B cell (primary cell): ENCODE data around the gene HJV. TPM values are rescaled to one million over a fixed set of nuclear protein-coding genes. Genes with fewer than 3 reads are reported as not detected.

Experiments used
- ATAC-seq: fragments of 200-7000 bp; cut with Tn5 transposase; one replicate; pipeline ENCODE4 v1.10.0; 2021; ENCODE audit warnings: low read depth, mild to moderate bottlenecking, moderate number of reproducible peaks, moderate library complexity
- CTCF ChIA-PET: fragments of 350-600 bp; sonication (Branson Sonifier 250); formaldehyde crosslinking; loops from one replicate; lab custom pipeline; 2021; ENCODE audit warnings: antibody characterized with exemption, inconsistent platforms; lab: Charles Lee
- POLR2A ChIA-PET: fragments of 350-600 bp; sonication (Branson Sonifier 250); formaldehyde crosslinking; loops from one replicate; lab custom pipeline; 2021; ENCODE audit warnings: antibody characterized with exemption; lab: Charles Lee
- DNase-seq: peaks from one replicate; pipeline ENCODE4 v3.0.0; 2013
- H2AFZ ChIP-seq: 2 replicates; pipeline ENCODE4 v1.6.1; 2012; ENCODE audit warnings: mild to moderate bottlenecking, low read depth, low read length; ENCODE audit not compliant: insufficient read depth, poor library complexity, severe bottlenecking
- H3K27ac ChIP-seq, 2 donors: 1 replicate in 1 of 2; 2 replicates in 1 of 2; pipeline ENCODE4 v1.5.1; 2012 to 2013; ENCODE audit warnings: low read length in 2 of 2, mild to moderate bottlenecking in 2 of 2, moderate library complexity in 1 of 2
- H3K27me3 ChIP-seq, 4 experiments: fragments of 200-600 bp in 1 of 4; sonication (generic) in 1 of 4; replicated peaks in 1 of 4; 1 replicate in 2 of 4; 2 replicates in 2 of 4; pipeline versions ENCODE4 v1.6.1 to v1.7.0; 2013 to 2016; ENCODE audit warnings: low read length in 3 of 4, mild to moderate bottlenecking in 2 of 4, mixed read lengths in 1 of 4, moderate library complexity in 1 of 4; ENCODE audit not compliant: insufficient read depth in 4 of 4, control insufficient read depth in 3 of 4; ENCODE audit errors: control extremely low read depth in 1 of 4
- H3K36me3 ChIP-seq, 2 experiments: replicated peaks in 1 of 2; 1 replicate in 1 of 2; 2 replicates in 1 of 2; pipeline versions ENCODE4 v1.6.1 to v1.7.1; 2013; ENCODE audit warnings: low read length in 1 of 2; ENCODE audit not compliant: insufficient read depth in 2 of 2, control insufficient read depth in 1 of 2; ENCODE audit errors: control extremely low read depth in 1 of 2, extremely low read depth in 1 of 2
- H3K4me1 ChIP-seq, 2 donors: fragments of 200-600 bp in 1 of 2; sonication (generic) in 1 of 2; 1 replicate in 1 of 2; 2 replicates in 1 of 2; pipeline versions ENCODE4 v1.5.1 to v1.6.1; 2013 to 2017; ENCODE audit warnings: low read length in 2 of 2; ENCODE audit not compliant: control insufficient read depth in 2 of 2, insufficient read depth in 2 of 2
- H3K4me2 ChIP-seq: replicated peaks from 2 replicates; pipeline ENCODE3; 2012; ENCODE audit warnings: mild to moderate bottlenecking, low read depth, low read length; ENCODE audit not compliant: poor library complexity, severe bottlenecking
- H3K4me3 ChIP-seq, 5 experiments: fragments of 200-600 bp in 1 of 5; sonication (generic) in 1 of 5; 1 replicate in 3 of 5; 2 replicates in 2 of 5; pipeline versions ENCODE4 v1.5.1 to v1.7.0; 2011 to 2016; ENCODE audit warnings: low read length in 4 of 5, mild to moderate bottlenecking in 4 of 5, low read depth in 2 of 5, control low read depth in 1 of 5, moderate library complexity in 1 of 5; ENCODE audit not compliant: insufficient read depth in 1 of 5; ENCODE audit errors: control extremely low read depth in 1 of 5, extremely low read depth in 1 of 5
- H3K79me2 ChIP-seq: fragments of 200-600 bp; sonication (generic); one replicate; pipeline ENCODE4 v1.6.0; 2016; ENCODE audit warnings: low read length; ENCODE audit not compliant: control insufficient read depth, insufficient read depth
- H3K9ac ChIP-seq: fragments of 200-600 bp; sonication (generic); 2 replicates; pipeline ENCODE4 v1.6.1; 2017; ENCODE audit warnings: mild to moderate bottlenecking, low read length, moderate library complexity
- H3K9me3 ChIP-seq, 3 donors: one replicate each; pipeline versions ENCODE4 v1.6.1 to v1.7.1; 2013; ENCODE audit warnings: low read length in 2 of 3; ENCODE audit not compliant: control insufficient read depth in 2 of 3, insufficient read depth in 1 of 3; ENCODE audit errors: control extremely low read depth in 1 of 3
- H4K20me1 ChIP-seq: 2 replicates; pipeline ENCODE4 v1.6.0; 2012; ENCODE audit warnings: mild to moderate bottlenecking, low read length; ENCODE audit not compliant: insufficient read depth, control insufficient read depth, poor library complexity, severe bottlenecking
- H3K27ac Mint-ChIP-seq: one replicate; pipeline ENCODE4 v1.8.0; 2021; ENCODE audit warnings: mixed read lengths
- H3K27me3 Mint-ChIP-seq: one replicate; pipeline ENCODE4 v1.8.0; 2021; ENCODE audit warnings: mixed read lengths
- H3K4me1 Mint-ChIP-seq: one replicate; pipeline ENCODE4 v1.8.0; 2021; ENCODE audit warnings: mixed read lengths
- H3K4me3 Mint-ChIP-seq: one replicate; pipeline ENCODE4 v1.8.0; 2021; ENCODE audit warnings: mixed read lengths
- H3K9me3 Mint-ChIP-seq: one replicate; pipeline ENCODE4 v1.8.0; 2022; ENCODE audit warnings: mixed read lengths; ENCODE audit not compliant: insufficient read depth
- EZH2 ChIP-seq: IDR thresholded peaks from 2 replicates; pipeline ENCODE4 v1.6.1; 2012; ENCODE audit warnings: borderline replicate concordance, low read depth, mild to moderate bottlenecking, moderate library complexity, low read length; ENCODE audit not compliant: insufficient read depth, poor library complexity, severe bottlenecking
- WGBS: methylation state at CpG from one replicate; pipeline ENCODE4 v1.1.5; 2013; ENCODE audit warnings: missing lambda C conversion rate; ENCODE audit not compliant: insufficient coverage; 5-methylcytosine and 5-hydroxymethylcytosine counted together
- intact Hi-C: fragments of 100-400 bp; cut with micrococcal nuclease; formaldehyde crosslinking; loops from one replicate; pipeline ENCODE4 v1.10.0; 2022
- polyA plus RNA-seq: library from polyadenylated mRNA; depleted of rRNA; stranded (reverse); fragments of >200 nt; gene quantifications from 2 replicates; pipeline ENCODE4 v1.2.3, GENCODE V29; 2012
- total RNA-seq, 2 donors: library from RNA; stranded (reverse); fragments of 120-200 nt in 1 of 2; gene quantifications; 1 replicate in 1 of 2; 2 replicates in 1 of 2; pipeline versions ENCODE4 v1.2.3 to v1.2.4, GENCODE V29; 2013 to 2022
- TF ChIP-seq, protein P1 (sequence below): fragments of 200-600 bp; IDR thresholded peaks from one replicate; pipeline ENCODE4 v1.8.0; 2022; ENCODE audit warnings: antibody characterized with exemption, mild to moderate bottlenecking

HJV gene
- total and polyA plus RNA-seq, 2 donors (not counting 1 experiment from before 2014, with no cell fraction given) = not detected

DNA sequence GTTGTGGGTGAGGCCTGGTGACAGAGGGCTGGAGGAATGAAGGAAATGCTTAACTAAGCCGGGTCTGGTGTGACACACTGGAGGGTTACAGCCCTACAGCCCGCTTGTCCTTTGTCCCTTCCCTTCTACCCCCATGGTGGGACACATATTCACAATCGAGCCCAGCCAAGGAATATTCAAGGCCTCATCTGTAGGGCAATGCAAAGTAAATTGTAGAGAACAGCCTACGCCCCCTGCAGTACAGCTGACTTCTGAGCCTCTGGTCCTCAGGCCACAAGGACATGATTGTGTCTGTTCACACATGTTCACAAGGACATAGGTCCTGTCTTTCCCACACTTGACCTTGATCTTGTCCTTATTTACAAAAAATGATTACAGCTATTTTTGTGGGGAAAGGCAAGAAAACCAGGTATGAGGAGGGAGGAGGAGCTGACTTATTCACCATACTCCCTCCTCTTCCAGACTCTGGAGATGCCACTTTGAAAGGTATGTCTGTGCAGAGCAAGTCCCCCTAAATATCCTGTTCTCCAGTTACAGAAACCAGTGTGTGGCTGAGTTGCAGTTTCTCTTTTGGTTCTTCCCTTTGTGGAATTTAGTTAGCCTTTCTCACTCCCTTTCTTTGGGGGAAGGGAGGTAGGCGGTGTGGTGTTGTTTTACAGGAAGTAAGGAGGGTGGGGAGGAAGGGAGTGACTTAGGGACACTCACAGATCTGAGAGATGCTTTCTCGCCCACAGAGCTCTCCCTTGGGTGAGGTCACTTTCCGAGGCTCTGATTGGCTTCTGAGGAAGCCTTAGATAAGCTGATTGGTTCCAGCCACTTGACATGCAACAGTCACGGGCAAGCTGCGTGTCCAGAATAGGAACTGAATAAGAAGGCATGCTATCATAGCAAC is 42.4 kb downstream of the HJV start:
- peaks cover 30% of the 10 kb centered on the region for H3K4me1 Mint-ChIP-seq
- Histone ChIP-seq H3K4me2 (peak overlapping the region; percentile 75), H4K20me1 (no peaks in the 10 kb centered on the region), H3K27ac (peak overlapping the region; percentile 96 to 97), H3K4me1 (peaks cover 70 to 71% of the 10 kb centered on the region in 2 donors), H3K27me3 (no peaks in the 10 kb centered on the region), H3K36me3 (peaks cover 0 to 7% of the 10 kb centered on the region in 2 experiments), H3K9me3 (no peaks in the 10 kb centered on the region), H3K9ac (peak overlapping the region; percentile 59), H3K4me3 (peak overlapping the region; percentile 16 to 52 (median 40)), H3K79me2 (peaks cover 46% of the 10 kb centered on the region), H2AFZ (peak overlapping the region; percentile 50)
- intact Hi-C loops = loop anchor here (1.0 kb wide), 4 partner anchors 15 to 52 kb away; partner anchors contain the start of genes ANKRD34A, LIX1L, POLR3GL and RBM8A
- TF ChIP-seq EZH2 = no peak
- TF ChIP-seq, protein P1, sequence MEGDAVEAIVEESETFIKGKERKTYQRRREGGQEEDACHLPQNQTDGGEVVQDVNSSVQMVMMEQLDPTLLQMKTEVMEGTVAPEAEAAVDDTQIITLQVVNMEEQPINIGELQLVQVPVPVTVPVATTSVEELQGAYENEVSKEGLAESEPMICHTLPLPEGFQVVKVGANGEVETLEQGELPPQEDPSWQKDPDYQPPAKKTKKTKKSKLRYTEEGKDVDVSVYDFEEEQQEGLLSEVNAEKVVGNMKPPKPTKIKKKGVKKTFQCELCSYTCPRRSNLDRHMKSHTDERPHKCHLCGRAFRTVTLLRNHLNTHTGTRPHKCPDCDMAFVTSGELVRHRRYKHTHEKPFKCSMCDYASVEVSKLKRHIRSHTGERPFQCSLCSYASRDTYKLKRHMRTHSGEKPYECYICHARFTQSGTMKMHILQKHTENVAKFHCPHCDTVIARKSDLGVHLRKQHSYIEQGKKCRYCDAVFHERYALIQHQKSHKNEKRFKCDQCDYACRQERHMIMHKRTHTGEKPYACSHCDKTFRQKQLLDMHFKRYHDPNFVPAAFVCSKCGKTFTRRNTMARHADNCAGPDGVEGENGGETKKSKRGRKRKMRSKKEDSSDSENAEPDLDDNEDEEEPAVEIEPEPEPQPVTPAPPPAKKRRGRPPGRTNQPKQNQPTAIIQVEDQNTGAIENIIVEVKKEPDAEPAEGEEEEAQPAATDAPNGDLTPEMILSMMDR = no peak
- WGBS = 16% methylated on average over 4 of the region's 9 CpGs
- ChIA-PET POLR2A (interaction anchor here (0.6 to 4.7 kb wide), 16 partner anchors 14 to 121 kb away, joined by 3 to 131 read pairs (median 8); partner anchors contain the start of genes ANKRD34A, LIX1L, PEX11B and POLR3GL), CTCF (interaction anchor here (0.6 to 9.5 kb wide), 17 partner anchors 9 to 133 kb away, joined by 3 to 361 read pairs (median 16); partner anchors contain the start of genes ANKRD34A, HJV, LIX1L and NUDT17)
- no peak overlapping the region for H3K4me3 Mint-ChIP-seq
- peak; percentile 93 for DNase-seq
- no peaks in the 10 kb centered on the region for H3K27me3 Mint-ChIP-seq
- ATAC-seq = peak; percentile 87
- no peaks in the 10 kb centered on the region for H3K9me3 Mint-ChIP-seq
- no peak overlapping the region for H3K27ac Mint-ChIP-seq
